A673 (cell line): Measurements from ENCODE around the gene PCNX3. TPM values are rescaled to one million over a fixed set of nuclear protein-coding genes. Genes with fewer than 3 reads are reported as not detected.

Experiments
- BruUV-seq: library from RNA; stranded (reverse); fragments of 400-500 nt; replicated peaks from 2 replicates; lab custom pipeline; 2021; lab: Mats Ljungman, UMichigan
- CTCF ChIA-PET: fragments of 300-600 bp; sonication (Branson Sonifier 250); formaldehyde crosslinking; loops from one replicate; lab custom pipeline; 2022; ENCODE audit warnings: antibody characterized with exemption; lab: Charles Lee
- POLR2A ChIA-PET: fragments of 300-600 bp; sonication (Branson Sonifier 250); formaldehyde crosslinking; loops from one replicate; lab custom pipeline; 2022; ENCODE audit warnings: antibody characterized with exemption; ENCODE audit not compliant: low non-redundant PET; lab: Charles Lee
- DNase-seq: peaks from one replicate; pipeline ENCODE4 v3.0.0-alpha.2; 2015; ENCODE audit warnings: low spot score
- H3K27ac ChIP-seq: fragments of 200-600 bp; sonication (generic); 2 replicates; pipeline ENCODE4 v1.5.1; 2016; ENCODE audit warnings: mixed run types, low read depth, mild to moderate bottlenecking, mixed read lengths, antibody characterized with exemption, low read length; ENCODE audit not compliant: poor library complexity, severe bottlenecking
- H3K27me3 ChIP-seq: fragments of 200-600 bp; sonication (generic); replicated peaks from 2 replicates; pipeline ENCODE4 v1.6.1; 2017; ENCODE audit warnings: mixed run types, low read depth, mild to moderate bottlenecking, mixed read lengths, antibody characterized with exemption, low read length; ENCODE audit not compliant: insufficient read depth, poor library complexity
- H3K36me3 ChIP-seq: fragments of 200-600 bp; sonication (generic); 2 replicates; pipeline ENCODE4 v1.6.1; 2016; ENCODE audit warnings: mixed run types, mild to moderate bottlenecking, mixed read lengths, antibody characterized with exemption, low read length; ENCODE audit not compliant: insufficient read depth, poor library complexity, severe bottlenecking
- H3K4me1 ChIP-seq: fragments of 200-600 bp; sonication (generic); 2 replicates; pipeline ENCODE4 v1.6.1; 2017; ENCODE audit warnings: mixed run types, mild to moderate bottlenecking, mixed read lengths, antibody characterized with exemption, low read length; ENCODE audit not compliant: insufficient read depth, poor library complexity, severe bottlenecking
- H3K4me3 ChIP-seq: fragments of 200-600 bp; sonication (generic); 2 replicates; pipeline ENCODE4 v1.5.1; 2016; ENCODE audit warnings: low read depth, mixed run types, mild to moderate bottlenecking, mixed read lengths, low read length; ENCODE audit not compliant: poor library complexity, severe bottlenecking
- H3K9me3 ChIP-seq: fragments of 200-600 bp; sonication (generic); 2 replicates; pipeline ENCODE4 v1.6.1; 2016; ENCODE audit warnings: mixed run types, low read depth, mild to moderate bottlenecking, mixed read lengths, antibody characterized with exemption, low read length; ENCODE audit not compliant: poor library complexity, severe bottlenecking
- EZH2 ChIP-seq: fragments of 200-600 bp; sonication (generic); IDR thresholded peaks from 2 replicates; pipeline ENCODE4 v1.6.1; 2017; ENCODE audit warnings: borderline replicate concordance, low read depth, mild to moderate bottlenecking, mixed read lengths, antibody characterized with exemption, low read length; ENCODE audit not compliant: poor library complexity, severe bottlenecking
- intact Hi-C: fragments of 100-400 bp; cut with micrococcal nuclease; formaldehyde crosslinking; loops from one replicate; pipeline ENCODE4 v1.10.0; 2022; ENCODE audit not compliant: unreplicated experiment
- total RNA-seq: library from RNA; stranded (reverse); gene quantifications from 2 replicates; pipeline ENCODE4 v1.2.3, GENCODE V29; 2021
- TF ChIP-seq, protein P1 (sequence below): fragments of 300-800, 200-600 bp; sonication (generic); conservative IDR thresholded peaks from 2 replicates; pipeline ENCODE4 v1.5.1; 2017; ENCODE audit warnings: low read depth, mild to moderate bottlenecking, antibody characterized with exemption, low read length, moderate library complexity, mixed read lengths

PCNX3 gene
- total RNA-seq, 1 experiment from 2014 or later, result 68.0 TPM

DNA sequence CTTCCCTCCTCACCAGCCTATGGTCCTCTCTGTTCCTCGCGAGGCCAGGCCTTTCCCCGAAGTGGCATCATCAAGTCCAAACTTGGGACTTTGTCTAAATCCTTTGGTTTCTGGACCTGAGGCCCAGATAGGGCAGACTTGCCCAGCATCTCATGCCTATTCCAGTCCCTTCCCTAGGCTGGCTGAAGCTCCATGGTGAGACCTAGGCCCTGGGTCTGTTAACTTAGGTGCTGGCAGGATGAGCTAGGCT lies 35.7 kb downstream of the PCNX3 start:
- no peak for TF ChIP-seq EZH2
- TF ChIP-seq, protein P1, sequence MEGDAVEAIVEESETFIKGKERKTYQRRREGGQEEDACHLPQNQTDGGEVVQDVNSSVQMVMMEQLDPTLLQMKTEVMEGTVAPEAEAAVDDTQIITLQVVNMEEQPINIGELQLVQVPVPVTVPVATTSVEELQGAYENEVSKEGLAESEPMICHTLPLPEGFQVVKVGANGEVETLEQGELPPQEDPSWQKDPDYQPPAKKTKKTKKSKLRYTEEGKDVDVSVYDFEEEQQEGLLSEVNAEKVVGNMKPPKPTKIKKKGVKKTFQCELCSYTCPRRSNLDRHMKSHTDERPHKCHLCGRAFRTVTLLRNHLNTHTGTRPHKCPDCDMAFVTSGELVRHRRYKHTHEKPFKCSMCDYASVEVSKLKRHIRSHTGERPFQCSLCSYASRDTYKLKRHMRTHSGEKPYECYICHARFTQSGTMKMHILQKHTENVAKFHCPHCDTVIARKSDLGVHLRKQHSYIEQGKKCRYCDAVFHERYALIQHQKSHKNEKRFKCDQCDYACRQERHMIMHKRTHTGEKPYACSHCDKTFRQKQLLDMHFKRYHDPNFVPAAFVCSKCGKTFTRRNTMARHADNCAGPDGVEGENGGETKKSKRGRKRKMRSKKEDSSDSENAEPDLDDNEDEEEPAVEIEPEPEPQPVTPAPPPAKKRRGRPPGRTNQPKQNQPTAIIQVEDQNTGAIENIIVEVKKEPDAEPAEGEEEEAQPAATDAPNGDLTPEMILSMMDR, result no peak
- BruUV-seq, result no TSS peak
- POLR2A ChIA-PET, result no interaction called here
- Histone ChIP-seq H3K4me1 (peaks cover 11% of the 10 kb centered on the region), H3K9me3 (no peaks in the 10 kb centered on the region), H3K4me3 (no peak overlapping the region), H3K27me3 (no peaks in the 10 kb centered on the region), H3K27ac (no peak overlapping the region), H3K36me3 (peaks cover 24% of the 10 kb centered on the region)
- DNase-seq, result no peak
- CTCF ChIA-PET, result no interaction called here
- intact Hi-C loops, result no loop called here

DNA sequence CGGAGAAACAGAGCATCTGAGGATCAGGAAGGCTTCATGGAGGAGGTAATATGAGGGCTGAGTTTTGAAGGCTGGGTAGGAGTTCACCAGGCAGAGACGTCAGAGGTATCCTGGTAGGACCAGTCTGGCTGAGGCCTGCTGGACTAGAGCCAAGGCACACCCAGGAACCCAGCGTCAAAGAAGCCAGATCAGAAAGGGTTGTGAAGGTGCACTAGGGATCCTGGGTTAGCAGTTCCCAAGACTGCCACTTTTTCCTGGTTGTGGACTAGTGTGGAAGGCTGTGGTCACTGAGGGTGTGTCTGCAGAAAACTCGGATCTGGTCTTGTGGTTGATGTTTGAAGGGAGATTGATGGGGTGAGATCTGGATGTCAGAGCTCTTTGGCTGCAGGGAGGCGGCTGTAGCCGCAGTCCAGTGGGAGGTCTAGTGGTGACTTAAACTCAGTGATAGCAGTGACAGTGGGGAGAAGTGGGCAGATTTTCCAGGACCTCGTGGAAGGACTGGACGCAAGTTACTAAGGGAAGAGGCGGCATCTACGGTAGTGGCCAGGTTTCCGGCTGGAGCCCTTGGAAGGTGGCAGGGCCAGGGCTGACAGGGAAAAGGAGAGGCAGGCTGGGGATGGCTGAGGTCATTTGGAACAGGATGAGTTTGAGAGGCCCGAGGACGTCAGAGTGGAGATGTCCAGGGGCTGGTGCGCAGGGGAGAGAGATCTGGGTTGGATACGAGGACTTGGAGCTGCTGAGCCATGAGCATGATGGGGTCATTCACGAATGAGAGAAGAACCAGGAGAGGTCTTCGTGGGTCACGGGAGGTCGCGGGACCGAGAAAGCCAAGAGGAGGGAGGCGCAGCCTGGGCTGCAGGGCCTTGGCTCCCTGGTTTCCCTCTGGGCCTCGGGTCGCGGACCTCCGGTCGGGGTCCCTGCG lies 36.3 kb downstream of the PCNX3 start:
- Histone ChIP-seq H3K4me1 (peaks cover 11% of the 10 kb centered on the region), H3K27me3 (no peaks in the 10 kb centered on the region), H3K9me3 (no peaks in the 10 kb centered on the region), H3K27ac (peak overlapping the region; percentile 91), H3K4me3 (peak overlapping the region; percentile 50), H3K36me3 (peaks cover 27% of the 10 kb centered on the region)
- CTCF ChIA-PET, result no interaction called here
- POLR2A ChIA-PET, result no interaction called here
- TF ChIP-seq EZH2, result no peak
- TF ChIP-seq, protein P1, result no peak
- no peak for DNase-seq
- intact Hi-C loops, result no loop called here
- no TSS peak for BruUV-seq

DNA sequence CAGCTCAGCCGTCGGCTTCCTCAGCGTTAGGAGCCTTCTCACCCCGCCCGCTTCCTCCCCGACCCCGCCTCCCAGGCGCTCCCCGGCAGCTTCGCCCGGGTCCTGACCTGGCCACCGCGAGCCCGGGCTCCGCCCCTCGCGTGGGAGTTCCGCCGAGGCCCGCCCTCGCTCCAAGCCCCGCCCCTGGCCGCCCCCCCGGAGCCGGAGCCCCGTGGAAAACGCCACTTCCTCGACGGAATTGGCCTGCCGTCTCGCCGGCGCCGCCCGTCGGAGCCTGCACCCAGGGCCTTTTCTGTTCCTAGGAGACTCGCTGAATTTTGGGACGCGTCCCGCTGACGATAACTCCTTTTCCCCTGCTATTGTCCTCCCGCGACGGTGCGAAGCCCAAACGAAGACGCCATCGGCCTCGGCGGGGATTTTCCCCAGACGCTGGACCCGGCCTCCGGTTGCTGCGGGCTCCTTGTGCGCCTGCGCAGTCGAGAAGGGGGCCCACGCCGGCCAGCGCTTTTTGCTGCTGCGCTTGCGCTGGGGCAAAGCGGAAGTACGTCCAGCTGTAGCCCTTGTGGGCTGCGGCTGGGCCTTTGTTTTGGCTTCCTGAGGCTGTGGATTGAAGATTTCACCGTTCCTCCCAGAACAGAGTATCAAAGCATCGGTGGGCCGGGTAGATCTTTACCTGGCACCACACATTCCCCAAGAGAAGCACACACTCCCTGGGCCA lies 37.1 kb downstream of the PCNX3 start:
- peak; percentile 97 for DNase-seq
- Histone ChIP-seq H3K27me3 (no peaks in the 10 kb centered on the region), H3K9me3 (no peaks in the 10 kb centered on the region), H3K4me1 (peaks cover 11% of the 10 kb centered on the region), H3K4me3 (peak overlapping the region; percentile 50), H3K36me3 (peaks cover 35% of the 10 kb centered on the region), H3K27ac (peak overlapping the region; percentile 91)
- TSS peak; percentile 86 for BruUV-seq
- intact Hi-C loops, result no loop called here
- TF ChIP-seq, protein P1, result no peak
- TF ChIP-seq EZH2, result no peak
- POLR2A ChIA-PET, result interaction anchor here (0.6 to 0.8 kb wide), 3 partner anchors 8 to 97 kb away, joined by 3 to 15 read pairs (median 11); partner anchors contain the start of gene EHBP1L1
- CTCF ChIA-PET, result no interaction called here
